Mucosa of stomach (tissue), 1 donor: ENCODE data around the gene RMND5B.
"Not testable (repeated sequence)": the region's sequence is repeated elsewhere in the genome, so short reads cannot be mapped to it uniquely, and the experiment has no call there.

Experiments used
- H3K27me3 ChIP-seq: one replicate; pipeline ENCODE4 v1.7.0; 2013; ENCODE audit warnings: mild to moderate bottlenecking, low read length; ENCODE audit not compliant: control insufficient read depth, insufficient read depth
- H3K36me3 ChIP-seq: one replicate; pipeline ENCODE4 v1.7.0; 2013; ENCODE audit warnings: low read length; ENCODE audit not compliant: control insufficient read depth, insufficient read depth
- H3K4me1 ChIP-seq: one replicate; pipeline ENCODE4 v1.7.0; 2013; ENCODE audit warnings: mild to moderate bottlenecking, low read length; ENCODE audit not compliant: control insufficient read depth, insufficient read depth
- H3K4me3 ChIP-seq: one replicate; pipeline ENCODE4 v1.7.0; 2013; ENCODE audit warnings: low read length
- H3K9ac ChIP-seq: one replicate; pipeline ENCODE4 v1.7.0; 2013; ENCODE audit warnings: mild to moderate bottlenecking, low read length, moderate library complexity
- H3K9me3 ChIP-seq: one replicate; pipeline ENCODE4 v1.7.0; 2013; ENCODE audit warnings: mild to moderate bottlenecking, low read length, moderate library complexity; ENCODE audit not compliant: control insufficient read depth
- donor health status: Pancreatic carcinoma.

RMND5B gene, protein sequence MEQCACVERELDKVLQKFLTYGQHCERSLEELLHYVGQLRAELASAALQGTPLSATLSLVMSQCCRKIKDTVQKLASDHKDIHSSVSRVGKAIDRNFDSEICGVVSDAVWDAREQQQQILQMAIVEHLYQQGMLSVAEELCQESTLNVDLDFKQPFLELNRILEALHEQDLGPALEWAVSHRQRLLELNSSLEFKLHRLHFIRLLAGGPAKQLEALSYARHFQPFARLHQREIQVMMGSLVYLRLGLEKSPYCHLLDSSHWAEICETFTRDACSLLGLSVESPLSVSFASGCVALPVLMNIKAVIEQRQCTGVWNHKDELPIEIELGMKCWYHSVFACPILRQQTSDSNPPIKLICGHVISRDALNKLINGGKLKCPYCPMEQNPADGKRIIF

GRCh38 chr5:178130576-178131445 is at the start of gene RMND5B:
Gene RMND5B, plus strand, starts transcription at chr5:178131014. Its CDS starts 7,106 bp downstream, at chr5:178138120.
- Histone ChIP-seq H3K27me3 (no peaks in the 10 kb centered on the region), H3K9ac (peak within 1 kb of the TSS; percentile 87), H3K4me3 (peak within 1 kb of the TSS; percentile 78), H3K36me3 (peaks cover under 1% of the 10 kb centered on the region), H3K9me3 (no peaks in the 10 kb centered on the region), H3K4me1 (no peaks in the 10 kb centered on the region)

DNA sequence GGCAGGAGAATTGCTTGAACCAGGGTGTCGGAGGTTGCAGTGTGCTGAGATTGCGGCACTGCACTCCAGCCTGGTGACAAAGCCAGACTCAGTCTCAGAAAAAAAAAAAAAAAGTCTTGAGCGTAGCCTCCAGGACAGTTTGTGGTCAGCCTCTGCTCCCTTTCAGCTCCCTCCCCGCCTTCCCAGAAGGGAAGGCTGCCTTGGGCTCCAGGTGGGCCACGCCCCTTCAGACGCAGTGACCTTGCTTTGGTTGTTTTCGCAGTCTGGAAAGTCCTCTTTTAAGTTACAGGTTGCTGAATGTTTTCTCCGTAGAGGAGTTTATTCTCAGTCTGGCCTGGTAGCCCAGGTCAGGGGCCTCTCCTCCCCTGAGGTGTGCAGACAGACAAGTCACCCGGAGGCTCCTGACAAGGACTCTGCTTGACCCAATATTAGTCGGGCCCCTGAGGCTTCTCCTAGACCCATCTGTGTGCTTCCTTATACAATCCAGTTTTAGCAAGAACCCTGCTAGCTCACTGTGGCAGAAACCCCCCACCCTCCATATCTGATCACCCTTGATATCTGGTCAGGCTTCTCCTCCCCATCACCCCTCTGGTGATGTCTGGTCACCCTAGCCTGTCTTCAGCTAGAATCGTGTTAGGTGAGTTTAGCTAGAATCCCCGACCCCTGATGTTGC is 49.1 kb upstream of the RMND5B start:
- Histone ChIP-seq H3K36me3 (no peaks in the 10 kb centered on the region), H3K27me3 (peaks cover 8% of the 10 kb centered on the region), H3K9me3 (no peaks in the 10 kb centered on the region)

GRCh38 chr5:178083922-178084321 is 46.9 kb upstream of the RMND5B start:
- no peak overlapping the region for H3K9ac ChIP-seq
- no peak overlapping the region for H3K4me3 ChIP-seq
- H3K27me3 ChIP-seq: peaks cover 8% of the 10 kb centered on the region
- no peaks in the 10 kb centered on the region for H3K9me3 ChIP-seq
- H3K36me3 ChIP-seq: no peaks in the 10 kb centered on the region
- peaks cover 9% of the 10 kb centered on the region for H3K4me1 ChIP-seq

More for the DNA sequence above, 49.1 kb upstream of the RMND5B start:
- Histone ChIP-seq H3K9ac (no peak overlapping the region), H3K4me1 (peaks cover 6% of the 10 kb centered on the region), H3K4me3 (no peak overlapping the region)

DNA sequence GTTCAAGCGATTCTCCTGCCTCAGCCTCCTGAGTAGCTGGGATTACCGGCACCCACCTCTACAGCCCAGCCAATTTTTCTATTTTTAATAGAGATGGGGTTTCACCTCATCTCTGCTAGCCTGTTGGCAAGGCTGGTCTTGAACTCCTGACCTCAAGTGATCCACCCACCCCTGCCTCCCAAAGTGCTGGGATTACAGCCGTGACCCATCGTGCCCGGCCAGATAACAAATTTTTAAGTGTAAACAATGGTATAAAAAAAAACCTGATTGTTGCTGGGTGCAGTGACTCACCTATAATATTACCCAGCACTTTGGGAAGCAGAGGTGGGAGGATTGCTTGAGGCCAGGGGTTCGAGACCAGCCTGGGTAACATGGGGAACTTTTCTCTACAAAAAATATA is 45.5 kb upstream of the RMND5B start:
- Histone ChIP-seq H3K4me3 (no peak overlapping the region), H3K9ac (no peak overlapping the region), H3K4me1 (peaks cover 9% of the 10 kb centered on the region), H3K9me3 (no peaks in the 10 kb centered on the region), H3K36me3 (no peaks in the 10 kb centered on the region), H3K27me3 (peaks cover 8% of the 10 kb centered on the region)

GRCh38 chr5:178086266-178086665 is 44.5 kb upstream of the RMND5B start:
- H3K36me3 ChIP-seq: no peaks in the 10 kb centered on the region
- peaks cover 7% of the 10 kb centered on the region for H3K27me3 ChIP-seq
- no peaks in the 10 kb centered on the region for H3K9me3 ChIP-seq
- no peak overlapping the region for H3K4me3 ChIP-seq
- no peak overlapping the region for H3K9ac ChIP-seq
- H3K4me1 ChIP-seq: peaks cover 9% of the 10 kb centered on the region

GRCh38 chr5:178087199-178087598 is 43.6 kb upstream of the RMND5B start:
- not testable (repeated sequence) for H3K9ac ChIP-seq, H3K4me3 ChIP-seq, H3K27me3 ChIP-seq, H3K9me3 ChIP-seq, H3K36me3 ChIP-seq, H3K4me1 ChIP-seq

DNA sequence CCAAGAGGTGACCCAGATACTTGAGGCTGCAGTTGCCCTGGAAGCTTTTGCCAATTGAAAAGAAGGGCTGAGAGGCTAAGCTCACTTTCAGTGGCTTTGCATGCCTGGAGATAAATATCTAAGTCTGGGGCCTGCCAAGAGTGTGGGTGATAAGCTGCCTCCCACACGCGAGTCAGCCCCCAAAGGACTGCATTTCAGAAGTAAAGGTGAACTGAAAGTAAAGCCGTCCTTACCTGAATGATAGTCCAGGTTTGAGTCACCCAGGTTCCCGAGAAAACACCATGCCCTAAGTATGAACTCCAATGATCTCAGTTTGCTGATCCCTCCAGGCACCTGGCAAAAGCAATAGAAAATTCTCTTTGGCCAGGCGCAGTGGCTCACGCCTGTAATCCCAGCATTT is 40.0 kb upstream of the RMND5B start:
- no peaks in the 10 kb centered on the region for H3K36me3 ChIP-seq
- no peaks in the 10 kb centered on the region for H3K9me3 ChIP-seq
- H3K9ac ChIP-seq: no peak overlapping the region
- peaks cover 9% of the 10 kb centered on the region for H3K4me1 ChIP-seq
- no peaks in the 10 kb centered on the region for H3K27me3 ChIP-seq
- H3K4me3 ChIP-seq: no peak overlapping the region

- Histone ChIP-seq H3K27me3 (no peaks in the 10 kb centered on the region), H3K9ac (no peak overlapping the region), H3K9me3 (no peaks in the 10 kb centered on the region), H3K4me3 (no peak overlapping the region), H3K4me1 (no peaks in the 10 kb centered on the region), H3K36me3 (no peaks in the 10 kb centered on the region)
Observed at GRCh38 chr5:178093134-178093533, 37.7 kb upstream of the RMND5B start.

DNA sequence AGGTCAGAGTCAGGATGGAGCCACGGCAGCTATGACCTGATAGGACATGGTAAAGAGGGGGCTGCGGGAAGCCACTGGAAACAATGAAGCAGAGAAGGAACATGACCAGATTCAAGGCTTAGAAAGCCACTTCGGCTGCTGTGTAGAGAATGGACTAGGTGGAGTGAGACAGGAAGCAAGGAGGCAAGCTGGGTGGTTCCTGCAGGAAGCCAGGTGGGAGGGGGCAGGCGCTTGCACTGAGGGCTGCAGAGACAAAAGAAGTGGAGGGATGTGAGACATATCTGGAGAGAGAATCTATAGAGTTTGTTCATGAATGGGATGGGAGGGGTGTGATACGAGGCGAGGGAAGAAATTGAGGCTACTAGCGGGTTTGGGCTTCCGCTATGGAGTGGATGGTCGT is 36.5 kb upstream of the RMND5B start:
- Histone ChIP-seq H3K36me3 (no peaks in the 10 kb centered on the region), H3K27me3 (no peaks in the 10 kb centered on the region), H3K4me1 (no peaks in the 10 kb centered on the region), H3K9me3 (no peaks in the 10 kb centered on the region), H3K4me3 (no peak overlapping the region), H3K9ac (no peak overlapping the region)

- Histone ChIP-seq H3K9me3 (no peaks in the 10 kb centered on the region), H3K4me1 (peaks cover 12% of the 10 kb centered on the region), H3K36me3 (no peaks in the 10 kb centered on the region), H3K27me3 (no peaks in the 10 kb centered on the region), H3K4me3 (no peak overlapping the region), H3K9ac (no peak overlapping the region)
Observed at GRCh38 chr5:178098685-178099084, 32.1 kb upstream of the RMND5B start.

DNA sequence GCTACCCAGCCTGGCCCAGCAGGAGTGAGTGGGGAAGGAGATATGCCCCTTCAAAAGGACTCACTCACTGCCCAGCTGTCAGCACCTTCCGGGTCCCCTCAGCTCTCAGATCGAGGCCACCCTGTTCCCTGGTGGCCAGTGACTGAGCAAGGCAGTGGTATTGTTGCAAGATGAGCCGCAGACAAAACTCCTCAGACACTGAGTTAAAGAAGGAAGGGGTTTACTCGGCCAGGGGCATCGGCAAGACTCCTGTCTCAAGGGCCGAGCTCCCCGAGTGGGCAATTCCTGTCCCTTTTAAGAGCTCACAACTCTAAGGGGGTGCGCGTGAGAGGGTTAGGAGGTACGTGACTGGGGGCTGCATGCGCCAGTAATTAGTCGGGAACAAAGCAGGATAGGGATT is 27.2 kb upstream of the RMND5B start:
- Histone ChIP-seq H3K4me3 (no peak overlapping the region), H3K27me3 (peaks cover 6% of the 10 kb centered on the region), H3K36me3 (no peaks in the 10 kb centered on the region), H3K4me1 (peaks cover 34% of the 10 kb centered on the region), H3K9ac (no peak overlapping the region), H3K9me3 (no peaks in the 10 kb centered on the region)

- no peaks in the 10 kb centered on the region for H3K36me3 ChIP-seq
- H3K9ac ChIP-seq: no peak overlapping the region
- peaks cover 43% of the 10 kb centered on the region for H3K4me1 ChIP-seq
- no peak overlapping the region for H3K4me3 ChIP-seq
- no peaks in the 10 kb centered on the region for H3K9me3 ChIP-seq
- peaks cover 6% of the 10 kb centered on the region for H3K27me3 ChIP-seq
Observed at GRCh38 chr5:178104492-178104891, 26.3 kb upstream of the RMND5B start.
